DOHH2 (cell line): ENCODE results near the gene MACF1.

Source experiments
- H3F3A ChIP-seq: fragments of 200-600 bp; sonication (generic), shearing (Covaris generic); 2 replicates; pipeline ENCODE4 v1.6.0; 2016; ENCODE audit warnings: antibody characterized with exemption, mild to moderate bottlenecking; ENCODE audit not compliant: control insufficient read depth, insufficient read depth
- H3K27ac ChIP-seq: fragments of 200-600 bp; sonication (generic); 2 replicates; pipeline ENCODE4 v1.5.1; 2014; ENCODE audit warnings: low read depth, mild to moderate bottlenecking, low read length, moderate library complexity
- H3K27me3 ChIP-seq: fragments of 200-600 bp; sonication (generic); 2 replicates; pipeline ENCODE4 v1.6.1; 2014; ENCODE audit warnings: mild to moderate bottlenecking, low read length, mixed read lengths; ENCODE audit not compliant: control insufficient read depth
- H3K36me3 ChIP-seq: fragments of 200-600 bp; sonication (generic); 2 replicates; pipeline ENCODE4 v1.6.1; 2014; ENCODE audit warnings: mild to moderate bottlenecking, low read length, moderate library complexity, mixed read lengths; ENCODE audit not compliant: control insufficient read depth
- H3K4me1 ChIP-seq: fragments of 200-600 bp; sonication (generic); 2 replicates; pipeline ENCODE4 v1.6.1; 2014; ENCODE audit warnings: mild to moderate bottlenecking, low read length, mixed read lengths; ENCODE audit not compliant: control insufficient read depth
- H3K4me2 ChIP-seq: fragments of 200-600 bp; sonication (generic); 2 replicates; pipeline ENCODE4 v1.6.0; 2014; ENCODE audit warnings: mild to moderate bottlenecking, low read length, moderate library complexity
- H3K4me3 ChIP-seq: fragments of 200-600 bp; sonication (generic); 2 replicates; pipeline ENCODE4 v1.5.1; 2014; ENCODE audit warnings: mild to moderate bottlenecking, low read length, mixed read lengths
- H3K79me2 ChIP-seq: fragments of 200-600 bp; sonication (generic); 2 replicates; pipeline ENCODE4 v1.6.1; 2014; ENCODE audit warnings: mild to moderate bottlenecking, low read length, mixed read lengths; ENCODE audit not compliant: control insufficient read depth
- H3K9me2 ChIP-seq: fragments of 200-600 bp; sonication (generic); replicated peaks from 2 replicates; pipeline ENCODE4 v1.6.1; 2014; ENCODE audit warnings: mild to moderate bottlenecking, low read length, mixed read lengths; ENCODE audit not compliant: control insufficient read depth
- H3K9me3 ChIP-seq: fragments of 200-600 bp; sonication (generic); 2 replicates; pipeline ENCODE4 v1.6.1; 2014; ENCODE audit warnings: antibody characterized with exemption, low read length, mixed read lengths; ENCODE audit not compliant: control insufficient read depth, insufficient read depth
- H4K20me1 ChIP-seq: fragments of 200-600 bp; sonication (generic); 2 replicates; pipeline ENCODE4 v1.6.0; 2014; ENCODE audit warnings: low read depth, mild to moderate bottlenecking, antibody characterized with exemption, low read length, moderate library complexity; ENCODE audit not compliant: control insufficient read depth, insufficient read depth
- CTCF ChIP-seq: fragments of 200-600 bp; sonication (generic); IDR thresholded peaks from one replicate; pipeline ENCODE4 v1.5.1; 2014; ENCODE audit warnings: antibody characterized with exemption, mild to moderate bottlenecking, low read depth, low read length; ENCODE audit not compliant: poor library complexity, severe bottlenecking
- EZH2phosphoT487 ChIP-seq: fragments of 200-600 bp; sonication (generic); IDR thresholded peaks from 2 replicates; pipeline ENCODE4 v1.6.1; 2017; ENCODE audit warnings: borderline replicate concordance, mild to moderate bottlenecking, antibody characterized with exemption, low read length, moderate library complexity, mixed read lengths

Gene MACF1

DNA sequence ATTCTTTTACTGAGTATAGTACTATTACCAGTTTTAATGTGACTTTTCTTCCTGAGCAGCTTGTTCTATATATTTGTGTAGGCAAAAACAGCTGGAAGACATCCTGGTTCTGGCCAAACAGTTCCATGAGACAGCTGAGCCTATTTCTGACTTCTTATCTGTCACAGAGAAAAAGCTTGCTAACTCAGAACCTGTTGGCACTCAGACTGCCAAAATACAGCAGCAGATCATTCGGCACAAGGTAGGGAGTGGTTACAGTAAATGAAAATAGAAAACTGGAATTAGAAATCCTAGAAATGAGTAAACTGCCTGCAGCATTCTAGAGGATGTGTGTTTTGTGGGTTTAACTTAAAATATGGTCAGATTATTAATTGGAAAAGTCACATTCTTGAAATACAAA lies 222.9 kb downstream of the MACF1 start:
- no peaks in the 10 kb centered on the region for H3K27me3 ChIP-seq
- no peaks in the 10 kb centered on the region for H3K79me2 ChIP-seq
- H3F3A ChIP-seq = no peaks in the 10 kb centered on the region
- H3K27ac ChIP-seq = no peak overlapping the region
- no peak overlapping the region for H3K4me3 ChIP-seq
- no peaks in the 10 kb centered on the region for H3K9me2 ChIP-seq
- no peaks in the 10 kb centered on the region for H3K9me3 ChIP-seq
- H3K4me1 ChIP-seq = no peaks in the 10 kb centered on the region
- TF ChIP-seq EZH2phosphoT487 = no peak
- no peak for TF ChIP-seq CTCF
- peaks cover 46% of the 10 kb centered on the region for H3K36me3 ChIP-seq
- H3K4me2 ChIP-seq = no peak overlapping the region
- no peaks in the 10 kb centered on the region for H4K20me1 ChIP-seq

DNA sequence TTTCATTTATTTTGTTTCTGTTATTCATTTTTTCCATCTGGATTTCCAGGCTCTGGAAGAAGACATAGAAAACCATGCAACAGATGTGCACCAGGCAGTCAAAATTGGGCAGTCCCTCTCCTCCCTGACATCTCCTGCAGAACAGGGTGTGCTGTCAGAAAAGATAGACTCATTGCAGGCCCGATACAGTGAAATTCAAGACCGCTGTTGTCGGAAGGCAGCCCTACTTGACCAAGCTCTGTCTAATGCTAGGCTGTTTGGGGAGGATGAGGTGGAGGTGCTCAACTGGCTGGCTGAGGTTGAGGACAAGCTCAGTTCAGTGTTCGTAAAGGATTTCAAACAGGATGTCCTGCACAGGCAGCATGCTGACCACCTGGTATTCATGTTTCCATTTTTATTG lies 223.4 kb downstream of the MACF1 start:
- peaks cover 41% of the 10 kb centered on the region for H3K36me3 ChIP-seq
- H3K4me1 ChIP-seq = no peaks in the 10 kb centered on the region
- no peaks in the 10 kb centered on the region for H4K20me1 ChIP-seq
- no peaks in the 10 kb centered on the region for H3K27me3 ChIP-seq
- no peak overlapping the region for H3K27ac ChIP-seq
- H3K4me3 ChIP-seq = no peak overlapping the region
- no peak for TF ChIP-seq EZH2phosphoT487
- TF ChIP-seq CTCF = no peak
- no peaks in the 10 kb centered on the region for H3K9me3 ChIP-seq
- no peaks in the 10 kb centered on the region for H3K9me2 ChIP-seq
- no peaks in the 10 kb centered on the region for H3F3A ChIP-seq
- no peak overlapping the region for H3K4me2 ChIP-seq
- no peaks in the 10 kb centered on the region for H3K79me2 ChIP-seq

DNA sequence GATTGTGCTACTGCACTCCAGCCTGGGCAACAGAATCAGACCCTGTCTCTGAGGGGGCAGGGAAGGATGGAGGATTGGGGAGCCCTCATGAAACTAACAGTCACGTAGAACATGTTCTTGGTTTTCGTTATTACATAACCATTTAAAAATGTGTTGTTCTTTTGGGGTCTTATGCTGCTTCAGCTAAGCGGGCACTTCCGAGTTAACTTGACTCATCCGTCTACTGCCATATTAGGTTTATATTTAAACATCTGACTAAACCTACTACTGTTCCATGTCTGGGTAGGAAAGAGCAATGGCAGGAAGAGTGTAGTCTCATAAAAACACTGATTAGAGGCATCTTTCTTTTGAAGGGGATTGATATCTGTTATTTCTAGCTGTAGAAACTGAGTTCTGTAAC lies 227.4 kb downstream of the MACF1 start:
- Histone ChIP-seq H4K20me1 (no peaks in the 10 kb centered on the region), H3K79me2 (no peaks in the 10 kb centered on the region), H3K9me2 (no peaks in the 10 kb centered on the region), H3K27me3 (no peaks in the 10 kb centered on the region), H3K4me3 (no peak overlapping the region), H3K4me2 (no peak overlapping the region), H3K27ac (no peak overlapping the region), H3K9me3 (no peaks in the 10 kb centered on the region), H3K4me1 (no peaks in the 10 kb centered on the region), H3K36me3 (peaks cover 39% of the 10 kb centered on the region), H3F3A (no peaks in the 10 kb centered on the region)
- TF ChIP-seq CTCF (no peak), EZH2phosphoT487 (no peak)
